CD14-positive monocyte (primary cell): Measurements from ENCODE around the gene FAM110A. TPM values are rescaled to one million over a fixed set of nuclear protein-coding genes. Genes with fewer than 3 reads are reported as not detected.

Source experiments
- DNase-seq, 3 donors: peaks; one replicate each; pipeline ENCODE4 v3.0.0-alpha.2; 2011 to 2022
- H2AFZ ChIP-seq: 2 replicates; pipeline ENCODE4 v1.6.0; 2012; ENCODE audit warnings: mild to moderate bottlenecking, low read depth, low read length, inconsistent platforms; ENCODE audit not compliant: insufficient read depth, poor library complexity, severe bottlenecking
- H3K27ac ChIP-seq, 2 donors: 1 replicate in 1 of 2; 2 replicates in 1 of 2; pipeline ENCODE4 v1.5.1; 2012 to 2013; ENCODE audit warnings: low read length in 2 of 2, control low read depth in 1 of 2, inconsistent platforms in 1 of 2, low read depth in 1 of 2, mild to moderate bottlenecking in 1 of 2
- H3K27me3 ChIP-seq, 2 donors: one replicate each; pipeline versions ENCODE4 v1.6.0 to v1.6.1; 2011 to 2013; ENCODE audit warnings: low read length in 2 of 2; ENCODE audit not compliant: control insufficient read depth in 2 of 2, insufficient read depth in 2 of 2
- H3K36me3 ChIP-seq, 2 donors: replicated peaks in 1 of 2; 1 replicate in 1 of 2; 2 replicates in 1 of 2; pipeline versions ENCODE4 v1.5.1 to v1.6.1; 2012 to 2013; ENCODE audit warnings: low read length in 2 of 2, control low read depth in 1 of 2, inconsistent platforms in 1 of 2, mild to moderate bottlenecking in 1 of 2; ENCODE audit not compliant: insufficient read depth in 2 of 2, control insufficient read depth in 1 of 2
- H3K4me1 ChIP-seq, 2 donors: 1 replicate in 1 of 2; 2 replicates in 1 of 2; pipeline versions ENCODE4 v1.5.1 to v1.6.1; 2012 to 2013; ENCODE audit warnings: low read length in 2 of 2, control low read depth in 1 of 2, inconsistent platforms in 1 of 2, mild to moderate bottlenecking in 1 of 2, moderate library complexity in 1 of 2; ENCODE audit not compliant: insufficient read depth in 2 of 2, control insufficient read depth in 1 of 2
- H3K4me2 ChIP-seq: replicated peaks from 2 replicates; pipeline ENCODE3; 2012; ENCODE audit warnings: low read length, moderate library complexity, mild to moderate bottlenecking; ENCODE audit not compliant: poor library complexity, severe bottlenecking; ENCODE audit errors: extremely low read depth
- H3K4me3 ChIP-seq, 3 experiments: fragments of 200-600 bp in 1 of 3; sonication (generic) in 1 of 3; replicated peaks in 1 of 3; 1 replicate in 2 of 3; 2 replicates in 1 of 3; pipeline ENCODE4 v1.5.1; 2011 to 2013; ENCODE audit warnings: low read length in 3 of 3, mild to moderate bottlenecking in 3 of 3, control low read depth in 2 of 3, low read depth in 2 of 3, inconsistent platforms in 1 of 3, moderate library complexity in 1 of 3
- H3K79me2 ChIP-seq: 2 replicates; pipeline ENCODE4 v1.6.0; 2012; ENCODE audit warnings: mild to moderate bottlenecking, control low read depth, inconsistent platforms, low read length, moderate library complexity; ENCODE audit not compliant: insufficient read depth
- H3K9ac ChIP-seq: 2 replicates; pipeline ENCODE4 v1.6.0; 2017; ENCODE audit warnings: low read length, mild to moderate bottlenecking; ENCODE audit not compliant: insufficient read depth, poor library complexity, severe bottlenecking
- H3K9me3 ChIP-seq, 2 donors: replicated peaks in 1 of 2; 1 replicate in 1 of 2; 2 replicates in 1 of 2; pipeline versions ENCODE4 v1.5.1 to v1.6.1; 2012 to 2013; ENCODE audit warnings: low read length in 2 of 2, control low read depth in 1 of 2; ENCODE audit not compliant: control insufficient read depth in 1 of 2, insufficient read depth in 1 of 2
- H4K20me1 ChIP-seq: 2 replicates; pipeline ENCODE4 v1.6.0; 2012; ENCODE audit warnings: mild to moderate bottlenecking, low read length, control low read depth, moderate library complexity; ENCODE audit not compliant: insufficient read depth
- H3K27ac Mint-ChIP-seq, 7 donors: one replicate each; pipeline ENCODE4 v1.8.0; 2020; ENCODE audit warnings: mild to moderate bottlenecking in 7 of 7, mixed read lengths in 7 of 7, moderate library complexity in 6 of 7, inconsistent platforms in 2 of 7
- H3K27me3 Mint-ChIP-seq, 3 donors: one replicate each; pipeline ENCODE4 v1.8.0; 2021 to 2022; ENCODE audit warnings: low read depth in 3 of 3, mild to moderate bottlenecking in 3 of 3, mixed read lengths in 3 of 3, moderate library complexity in 3 of 3, inconsistent platforms in 1 of 3
- H3K36me3 Mint-ChIP-seq, 2 donors: one replicate each; pipeline ENCODE4 v1.8.0; 2020; ENCODE audit warnings: mixed read lengths in 2 of 2, inconsistent platforms in 1 of 2, mild to moderate bottlenecking in 1 of 2
- H3K4me1 Mint-ChIP-seq: one replicate; pipeline ENCODE4 v1.8.0; 2020; ENCODE audit warnings: mild to moderate bottlenecking, mixed read lengths
- H3K4me3 Mint-ChIP-seq, 2 donors: one replicate each; pipeline ENCODE4 v1.8.0; 2020; ENCODE audit warnings: mild to moderate bottlenecking in 2 of 2, mixed read lengths in 2 of 2, moderate library complexity in 1 of 2
- H3K9me3 Mint-ChIP-seq, 7 donors: one replicate each; pipeline ENCODE4 v1.8.0; 2020 to 2022; ENCODE audit warnings: mixed read lengths in 7 of 7, mild to moderate bottlenecking in 6 of 7, moderate library complexity in 6 of 7, inconsistent platforms in 2 of 7
- WGBS: methylation state at CpG from one replicate; pipeline ENCODE4 v1.1.5; 2013; ENCODE audit warnings: missing lambda C conversion rate; ENCODE audit not compliant: insufficient coverage; 5-methylcytosine and 5-hydroxymethylcytosine counted together
- intact Hi-C, 2 donors: fragments of 100-400 bp; cut with micrococcal nuclease; formaldehyde crosslinking; loops; one replicate each; pipeline versions ENCODE4 v1.15.0 to v1.15.1; 2023
- polyA plus RNA-seq, 3 donors: library from polyadenylated mRNA; depleted of rRNA in 1 of 3; unstranded in 2 of 3; stranded (reverse) in 1 of 3; fragments of 300-500 nt in 2 of 3; fragments of >200 nt in 1 of 3; fragmentation: Illumina TruSeq in 2 of 3; gene quantifications; 1 replicate in 2 of 3; 2 replicates in 1 of 3; pipeline ENCODE4 v1.2.3, GENCODE V29; 2012 to 2021
- TF ChIP-seq, protein P1 (sequence below): fragments of 200-600 bp; IDR thresholded peaks from one replicate; pipeline ENCODE4 v1.8.0; 2022; ENCODE audit warnings: antibody characterized with exemption, mild to moderate bottlenecking

The FAM110A gene
- polyA plus RNA-seq, 3 donors = 13.8 to 43.2 (median 27.8) TPM

DNA sequence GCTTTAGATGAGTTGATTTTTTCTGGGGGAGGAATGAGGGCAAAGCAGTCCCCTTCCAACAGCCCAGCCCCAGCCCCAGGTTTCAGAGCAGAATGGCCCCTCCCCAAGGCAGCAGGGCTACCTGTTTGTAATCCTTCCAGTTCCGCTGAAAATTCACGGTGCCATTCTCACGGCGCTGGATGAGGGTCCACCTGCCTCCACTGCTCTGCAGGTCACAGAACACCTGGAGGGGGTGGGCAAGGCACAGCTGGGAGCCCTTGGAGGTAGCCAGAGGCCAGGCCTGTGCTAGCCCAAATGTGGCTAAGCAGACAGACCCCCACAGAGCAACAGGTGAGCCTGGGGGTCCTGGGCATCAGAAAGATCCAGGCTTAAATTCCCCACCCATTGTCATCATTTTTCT, 46.1 kb downstream of the FAM110A start:
- Mint-ChIP-seq H3K4me1 (peaks cover 24% of the 10 kb centered on the region), H3K27me3 (peaks cover 12 to 23% (median 15%) of the 10 kb centered on the region in 3 donors), H3K9me3 (peaks cover 0 to 5% (median 0%) of the 10 kb centered on the region in 7 donors), H3K36me3 (no peaks in the 10 kb centered on the region), H3K4me3 (no peak overlapping the region), H3K27ac (no peak overlapping the region)
- TF ChIP-seq, protein P1, sequence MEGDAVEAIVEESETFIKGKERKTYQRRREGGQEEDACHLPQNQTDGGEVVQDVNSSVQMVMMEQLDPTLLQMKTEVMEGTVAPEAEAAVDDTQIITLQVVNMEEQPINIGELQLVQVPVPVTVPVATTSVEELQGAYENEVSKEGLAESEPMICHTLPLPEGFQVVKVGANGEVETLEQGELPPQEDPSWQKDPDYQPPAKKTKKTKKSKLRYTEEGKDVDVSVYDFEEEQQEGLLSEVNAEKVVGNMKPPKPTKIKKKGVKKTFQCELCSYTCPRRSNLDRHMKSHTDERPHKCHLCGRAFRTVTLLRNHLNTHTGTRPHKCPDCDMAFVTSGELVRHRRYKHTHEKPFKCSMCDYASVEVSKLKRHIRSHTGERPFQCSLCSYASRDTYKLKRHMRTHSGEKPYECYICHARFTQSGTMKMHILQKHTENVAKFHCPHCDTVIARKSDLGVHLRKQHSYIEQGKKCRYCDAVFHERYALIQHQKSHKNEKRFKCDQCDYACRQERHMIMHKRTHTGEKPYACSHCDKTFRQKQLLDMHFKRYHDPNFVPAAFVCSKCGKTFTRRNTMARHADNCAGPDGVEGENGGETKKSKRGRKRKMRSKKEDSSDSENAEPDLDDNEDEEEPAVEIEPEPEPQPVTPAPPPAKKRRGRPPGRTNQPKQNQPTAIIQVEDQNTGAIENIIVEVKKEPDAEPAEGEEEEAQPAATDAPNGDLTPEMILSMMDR = no peak
- no peak for DNase-seq
- Histone ChIP-seq H2AFZ (no peak overlapping the region), H3K36me3 (no peaks in the 10 kb centered on the region), H4K20me1 (no peaks in the 10 kb centered on the region), H3K4me1 (peaks cover 19 to 21% of the 10 kb centered on the region in 2 donors), H3K9ac (no peak overlapping the region), H3K79me2 (no peaks in the 10 kb centered on the region), H3K4me2 (no peak overlapping the region), H3K9me3 (no peaks in the 10 kb centered on the region), H3K27me3 (peaks cover 0 to 13% of the 10 kb centered on the region in 2 donors), H3K27ac (no peak overlapping the region), H3K4me3 (no peak overlapping the region)
- 87% methylated on average over 4 of the region's 4 CpGs for WGBS
- intact Hi-C loops = loop anchor here (5.0 to 10.0 kb wide), 4 partner anchors 32 to 75 kb away; no protein-coding TSS in a partner anchor

DNA sequence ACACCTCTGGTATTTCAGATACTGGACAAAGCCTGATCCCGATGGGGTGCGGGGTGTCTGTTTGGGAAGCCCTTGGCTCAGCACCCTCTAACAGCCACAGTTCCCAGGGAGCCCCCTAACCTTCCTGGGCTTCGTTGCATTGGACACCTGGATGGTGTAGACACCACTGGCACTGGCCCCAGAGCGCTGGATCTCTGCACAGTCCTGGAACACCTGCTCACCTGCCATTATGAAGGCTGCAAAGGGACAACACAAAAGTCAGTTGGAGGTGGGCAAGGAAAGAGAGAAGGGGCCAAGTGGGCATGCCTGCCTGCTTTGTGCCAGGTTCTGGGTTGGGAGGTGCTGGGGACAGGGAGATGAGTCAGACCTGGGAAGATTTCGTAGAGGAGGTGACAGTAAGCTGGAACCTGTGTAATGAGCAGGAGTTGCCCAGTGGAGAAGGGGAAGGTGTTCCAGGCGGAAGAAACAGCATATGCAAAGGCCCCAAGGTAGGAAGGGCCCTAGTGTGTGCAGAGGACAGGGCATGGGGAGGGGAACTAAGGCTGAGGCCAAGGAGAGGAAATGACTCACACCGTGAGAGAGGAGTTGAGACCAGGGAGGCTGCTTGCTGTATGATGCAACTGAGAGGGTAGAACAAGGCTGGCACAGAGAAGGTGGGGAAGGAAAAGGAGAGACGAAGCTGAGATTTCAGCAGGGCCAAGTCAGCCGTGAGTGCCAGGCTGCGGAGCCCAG, 47.7 kb downstream of the FAM110A start:
- H3K4me1 ChIP-seq = peaks cover 27 to 35% of the 10 kb centered on the region in 2 donors
- H3K27me3 ChIP-seq = peaks cover 0 to 29% of the 10 kb centered on the region in 2 donors
- H3K36me3 ChIP-seq = no peaks in the 10 kb centered on the region
- peak overlapping the region; percentile 47 for H3K4me2 ChIP-seq
- peak; percentile 81 to 93 (median 88) for DNase-seq
- peaks cover 0 to 5% of the 10 kb centered on the region in 2 donors for H3K36me3 Mint-ChIP-seq
- H3K4me1 Mint-ChIP-seq = peaks cover 38% of the 10 kb centered on the region
- H3K4me3 Mint-ChIP-seq = peak overlapping the region in 1 of 2 donors; percentile 75
- H3K27me3 Mint-ChIP-seq = peaks cover 27 to 35% (median 27%) of the 10 kb centered on the region in 3 donors
- no peak overlapping the region for H3K9ac ChIP-seq
- WGBS = 56% methylated on average over 10 of the region's 10 CpGs
- H2AFZ ChIP-seq = no peak overlapping the region
- H3K9me3 Mint-ChIP-seq = peaks cover 0 to 5% (median 0%) of the 10 kb centered on the region in 7 donors
- no peaks in the 10 kb centered on the region for H3K9me3 ChIP-seq
- TF ChIP-seq, protein P1 = no peak
- H3K79me2 ChIP-seq = no peaks in the 10 kb centered on the region
- peak overlapping the region; percentile 72 to 78 for H3K27ac ChIP-seq
- peak overlapping the region in 1 of 3 experiments; percentile 33 for H3K4me3 ChIP-seq
- peak overlapping the region; percentile 87 to 96 (median 93) for H3K27ac Mint-ChIP-seq
- no peaks in the 10 kb centered on the region for H4K20me1 ChIP-seq
- intact Hi-C loops = loop anchor here (5.0 to 10.0 kb wide), 4 partner anchors 34 to 74 kb away; no protein-coding TSS in a partner anchor
